ENCODE results near the gene DNAAF5.

Gene DNAAF5

GRCh38 chr7:834277-834676 is 107.8 kb downstream of the DNAAF5 start:
- Mint-ChIP-seq H3K4me1 (ENCODE audit: low read depth) (peaks cover 64% of the 10 kb centered on the region), H3K9me3 (no peaks in the 10 kb centered on the region), H3K4me3 (no peak overlapping the region), H3K27ac (no peak overlapping the region), H3K36me3 (ENCODE audit: low read depth) (peaks cover 57% of the 10 kb centered on the region), H3K27me3 (no peaks in the 10 kb centered on the region)
- no peak for DNase-seq

- Mint-ChIP-seq H3K9me3 (no peaks in the 10 kb centered on the region), H3K4me1 (ENCODE audit: low read depth) (peaks cover 59% of the 10 kb centered on the region), H3K27ac (no peak overlapping the region), H3K4me3 (no peak overlapping the region), H3K27me3 (no peaks in the 10 kb centered on the region), H3K36me3 (ENCODE audit: low read depth) (peaks cover 63% of the 10 kb centered on the region)
- no peak for DNase-seq
Measured at GRCh38 chr7:835021-835420, 108.5 kb downstream of the DNAAF5 start.

- Mint-ChIP-seq H3K4me3 (no peak overlapping the region), H3K27ac (no peak overlapping the region)
Measured at GRCh38 chr7:835485-836401, 109.2 kb downstream of the DNAAF5 start.

More at GRCh38 chr7:835485-836401, 109.2 kb downstream of the DNAAF5 start:
- no peaks in the 10 kb centered on the region for H3K9me3 Mint-ChIP-seq
- H3K36me3 Mint-ChIP-seq (ENCODE audit: low read depth), result peaks cover 68% of the 10 kb centered on the region
- DNase-seq, result no peak
- H3K27me3 Mint-ChIP-seq, result no peaks in the 10 kb centered on the region
- peaks cover 51% of the 10 kb centered on the region for H3K4me1 Mint-ChIP-seq (ENCODE audit: low read depth)

Data from activated T-cell treated with anti-CD3 and anti-CD28 coated beads, Interleukin-2, amount 50 U/mL, for 24 hours (primary cell).